GM19455 (cell line): ENCODE measurements around the gene ZAP70.

ENCODE experiments used
- ATAC-seq: cut with Tn5 transposase; IDR thresholded peaks from one replicate; pipeline ENCODE4 v1.9.1; 2021; ENCODE audit not compliant: unreplicated experiment

Gene ZAP70

GRCh38 chr2:97747716-97748115, 34.3 kb downstream of the ZAP70 start:
- ATAC-seq, result no peak

- ATAC-seq, result no peak
Observed at GRCh38 chr2:97749581-97749980, 36.2 kb downstream of the ZAP70 start.

GRCh38 chr2:97750017-97750416, 36.6 kb downstream of the ZAP70 start:
- ATAC-seq, result no peak

GRCh38 chr2:97751752-97752151, 38.4 kb downstream of the ZAP70 start:
- ATAC-seq, result no peak

- no peak for ATAC-seq
Observed at GRCh38 chr2:97752342-97753334, 39.3 kb downstream of the ZAP70 start.

GRCh38 chr2:97754690-97755346, 41.4 kb downstream of the ZAP70 start:
- no peak for ATAC-seq

GRCh38 chr2:97755491-97755890, 42.1 kb downstream of the ZAP70 start:
- no peak for ATAC-seq

- no peak for ATAC-seq
Observed at GRCh38 chr2:97757062-97757461, 43.7 kb downstream of the ZAP70 start.

- ATAC-seq, result no peak
Observed at GRCh38 chr2:97758131-97758705, 44.8 kb downstream of the ZAP70 start.

- ATAC-seq, result no peak
Observed at GRCh38 chr2:97759727-97760407, 46.5 kb downstream of the ZAP70 start.

GRCh38 chr2:97760480-97761049, 47.2 kb downstream of the ZAP70 start:
- no peak for ATAC-seq

GRCh38 chr2:97761192-97761591, 47.8 kb downstream of the ZAP70 start:
- ATAC-seq, result no peak

- no peak for ATAC-seq
Observed at GRCh38 chr2:97763176-97763845, 49.9 kb downstream of the ZAP70 start.

- ATAC-seq, result no peak
Observed at GRCh38 chr2:97764559-97765263, 51.3 kb downstream of the ZAP70 start.

GRCh38 chr2:97765933-97766332, 52.6 kb downstream of the ZAP70 start:
- no peak for ATAC-seq

GRCh38 chr2:97766567-97766966, 53.2 kb downstream of the ZAP70 start:
- ATAC-seq, result no peak

GRCh38 chr2:97769308-97769707, 55.9 kb downstream of the ZAP70 start:
- no peak for ATAC-seq

GRCh38 chr2:97769711-97770110, 56.3 kb downstream of the ZAP70 start:
- no peak for ATAC-seq

GRCh38 chr2:97770445-97770844, 57.1 kb downstream of the ZAP70 start:
- ATAC-seq, result no peak

GRCh38 chr2:97774425-97774824, 61.0 kb downstream of the ZAP70 start:
- no peak for ATAC-seq
